ENCODE measurements around the gene ZYX. TPM values are rescaled to one million over a fixed set of nuclear protein-coding genes. Genes with fewer than 3 reads are reported as not detected.

The ZYX gene
- total and polyA plus RNA-seq, 7 experiments from 2014 or later: 54.2 to 264 (median 122) TPM

DNA sequence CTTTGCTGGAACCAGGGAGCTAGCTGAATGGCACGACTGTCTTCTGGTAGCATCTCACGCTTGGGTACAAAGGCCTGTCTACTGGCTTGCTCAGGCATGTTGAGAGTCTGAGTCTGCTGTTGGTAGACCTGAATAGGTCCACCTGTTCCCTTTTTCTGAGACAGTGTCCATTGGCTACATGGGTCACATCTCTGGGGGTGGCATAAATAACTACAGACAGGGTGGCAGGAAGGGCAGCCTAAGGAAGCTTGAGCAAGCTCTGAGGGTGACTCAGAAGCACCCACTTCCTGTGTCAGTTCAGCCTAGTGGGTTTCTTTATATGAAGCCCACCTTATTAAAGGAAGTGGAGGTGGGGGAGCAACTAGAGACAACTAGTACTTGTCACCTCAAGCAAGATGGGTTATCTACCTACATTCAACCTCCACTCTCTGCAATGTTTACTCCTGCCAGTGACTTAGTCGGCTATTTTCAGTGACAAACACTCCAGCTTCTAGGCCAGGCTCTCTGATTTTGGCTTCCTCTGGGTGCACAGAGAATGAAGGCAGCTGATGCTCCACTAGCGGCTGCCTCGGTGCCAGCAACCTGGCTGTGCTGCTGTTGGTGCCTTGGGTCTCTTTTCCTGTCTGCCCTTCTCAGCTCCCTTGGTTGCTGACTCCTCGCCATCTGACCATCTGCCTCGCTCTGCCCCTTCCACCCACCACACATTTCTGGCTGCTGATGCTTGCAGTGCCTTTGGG is 5.7 kb upstream of the ZYX start:
- POLR2A ChIA-PET: interaction anchor here (0.6 to 15.0 kb wide), 12 partner anchors 9 to 536 kb away, joined by 3 to 223 read pairs (median 6); partner anchors contain the start of genes CASP2, EPHA1, FAM131B and GSTK1
- H3K4me3 Mint-ChIP-seq: peak overlapping the region; percentile 22 to 61 (median 54)
- H3K4me3 ChIP-seq (ENCODE audit: low read length): peak overlapping the region; percentile 24
- H3K27ac ChIP-seq (ENCODE audit: low read depth, low read length): peak overlapping the region; percentile 60
- ATAC-seq: peak; percentile 71
- peaks cover 59 to 85% (median 80%) of the 10 kb centered on the region in 7 donors for H3K4me1 Mint-ChIP-seq
- CTCF ChIA-PET: interaction anchor here (0.5 to 2.8 kb wide), 12 partner anchors 9 to 626 kb away, joined by 3 to 11 read pairs (median 4); partner anchors contain the start of genes EPHA1 and GSTK1
- peak overlapping the region; percentile 69 to 95 (median 90) for H3K27ac Mint-ChIP-seq
- peaks cover 56 to 69% of the 10 kb centered on the region in 2 donors for H3K4me1 ChIP-seq (ENCODE audit: control insufficient read depth in 2 of 2, insufficient read depth in 2 of 2, low read length in 2 of 2)
- H3K36me3 ChIP-seq (ENCODE audit: control insufficient read depth in 2 of 3, insufficient read depth in 3 of 3, low read length in 3 of 3): peaks cover 0 to 3% (median 0%) of the 10 kb centered on the region in 3 experiments
- H3K36me3 Mint-ChIP-seq: peaks cover 0 to 3% (median 0%) of the 10 kb centered on the region in 5 donors
- H3K27me3 ChIP-seq (ENCODE audit: control insufficient read depth in 2 of 2, insufficient read depth in 2 of 2, low read length in 2 of 2): no peaks in the 10 kb centered on the region
- no peaks in the 10 kb centered on the region for H3K9me3 Mint-ChIP-seq
- intact Hi-C loops (cut with micrococcal nuclease): loop anchor here in 1 of 2 donors (1.0 kb wide), 2 partner anchors 13 to 135 kb away; partner anchors contain the start of gene FAM131B
- peak in 7 of 9 donors; percentile 22 to 52 (median 46) for DNase-seq
- no peaks in the 10 kb centered on the region for H3K9me3 ChIP-seq (ENCODE audit: control insufficient read depth in 2 of 3, low read length in 3 of 3)
- H3K27me3 Mint-ChIP-seq: peaks cover 0 to 4% (median 0%) of the 10 kb centered on the region in 5 donors

DNA sequence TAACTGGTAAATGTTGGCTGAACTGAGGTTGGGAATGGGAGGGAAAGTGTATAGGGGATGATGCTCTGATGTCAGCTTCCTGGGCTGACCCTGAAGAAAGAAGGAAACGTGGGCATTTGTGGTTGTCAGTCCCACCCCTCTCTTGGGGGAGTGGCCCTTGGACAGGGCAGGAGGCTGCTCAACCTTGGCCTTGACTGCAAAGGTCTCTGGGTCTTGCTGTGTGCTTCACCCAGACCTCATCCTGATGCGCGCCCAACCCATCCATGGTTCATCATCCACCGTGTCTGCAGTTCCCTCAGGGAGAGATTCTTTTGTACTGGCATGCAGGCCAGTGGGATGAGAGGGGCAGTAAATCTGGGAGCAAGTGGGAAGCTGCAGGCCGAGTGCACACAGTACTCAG is 4.7 kb upstream of the ZYX start:
- intact Hi-C loops (cut with micrococcal nuclease): no loop called here

DNA sequence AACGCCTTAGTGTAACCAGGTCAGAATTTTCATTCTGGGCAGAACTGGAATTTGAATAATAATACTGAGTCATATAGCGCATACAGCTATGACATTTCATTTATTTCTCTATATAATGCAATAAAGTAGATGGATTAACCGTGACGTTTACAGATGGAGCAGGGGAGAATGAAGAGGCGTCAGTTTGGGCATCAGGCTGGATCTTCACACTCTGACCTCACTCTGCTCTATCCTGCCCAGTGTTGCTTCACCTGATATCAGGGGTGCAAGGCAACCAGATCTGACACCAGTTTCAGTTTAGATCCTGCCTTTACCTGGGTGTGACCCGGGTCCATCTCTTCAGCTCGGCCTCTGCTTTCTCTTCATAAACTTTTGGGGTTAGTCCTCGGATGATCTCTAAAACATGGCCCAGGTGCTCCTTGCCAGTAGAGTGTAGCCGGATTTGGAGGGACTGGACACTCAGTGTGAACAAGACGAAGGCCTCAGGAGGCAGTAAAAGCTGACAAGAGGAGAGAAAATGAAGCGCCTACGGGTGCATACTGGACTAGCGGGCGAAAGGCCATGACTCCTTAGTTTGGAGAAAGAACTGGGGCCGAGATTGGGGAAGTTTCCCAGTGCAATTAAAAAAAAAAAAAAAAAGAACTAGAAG is 1.4 kb upstream of the ZYX start:
- Histone ChIP-seq H3K36me3 (ENCODE audit: control insufficient read depth in 2 of 3, insufficient read depth in 3 of 3, low read length in 3 of 3) (peaks cover 0 to 8% (median 0%) of the 10 kb centered on the region in 3 experiments), H3K9me3 (ENCODE audit: control insufficient read depth in 2 of 3, low read length in 3 of 3) (no peaks in the 10 kb centered on the region), H3K27me3 (ENCODE audit: control insufficient read depth in 2 of 2, insufficient read depth in 2 of 2, low read length in 2 of 2) (no peaks in the 10 kb centered on the region), H3K4me3 (ENCODE audit: low read length) (peak overlapping the region; percentile 92), H3K4me1 (ENCODE audit: control insufficient read depth in 2 of 2, insufficient read depth in 2 of 2, low read length in 2 of 2) (peaks cover 58 to 71% of the 10 kb centered on the region in 2 donors), H3K27ac (ENCODE audit: low read depth, low read length) (peak overlapping the region; percentile 91)
- no peaks in the 10 kb centered on the region for H3K27me3 Mint-ChIP-seq
- H3K4me1 Mint-ChIP-seq: peaks cover 40 to 51% (median 47%) of the 10 kb centered on the region in 7 donors
- POLR2A ChIA-PET: interaction anchor here (0.6 to 15.0 kb wide), 18 partner anchors 8 to 594 kb away, joined by 3 to 223 read pairs (median 4); partner anchors contain the start of genes CASP2 and EPHA1
- peak overlapping the region in 9 of 10 donors; percentile 84 to 96 (median 91) for H3K4me3 Mint-ChIP-seq
- CTCF ChIA-PET: interaction anchor here (0.6 to 3.9 kb wide), 17 partner anchors 10 to 973 kb away, joined by 3 to 38 read pairs (median 4); partner anchors contain the start of gene EPHA1
- ATAC-seq: no peak
- DNase-seq: peak in 2 of 9 donors; percentile 20 to 28
- H3K36me3 Mint-ChIP-seq: peaks cover 0 to 4% (median 0%) of the 10 kb centered on the region in 5 donors
- H3K9me3 Mint-ChIP-seq: no peaks in the 10 kb centered on the region
- intact Hi-C loops (cut with micrococcal nuclease): loop anchor here (1.0 to 10.0 kb wide), 14 partner anchors 7 to 1455 kb away; partner anchors contain the start of genes CASP2 (in 1 of the 2), FAM131B (in 1 of the 2), GSTK1 (in 1 of the 2) and TPK1 (in 1 of the 2)
- H3K27ac Mint-ChIP-seq: peak overlapping the region; percentile 90 to 96 (median 93)

More for the DNA sequence above, 4.7 kb upstream of the ZYX start:
- DNase-seq (no peak), ATAC-seq (no peak)
- Mint-ChIP-seq H3K36me3 (peaks cover 0 to 3% (median 0%) of the 10 kb centered on the region in 5 donors), H3K4me1 (peaks cover 59 to 78% (median 74%) of the 10 kb centered on the region in 7 donors), H3K4me3 (peak overlapping the region in 1 of 10 donors; percentile 7), H3K27me3 (no peaks in the 10 kb centered on the region), H3K27ac (peak overlapping the region in 7 of 9 donors; percentile 77 to 95 (median 92)), H3K9me3 (no peaks in the 10 kb centered on the region)
- Histone ChIP-seq H3K9me3 (ENCODE audit: control insufficient read depth in 2 of 3, low read length in 3 of 3) (no peaks in the 10 kb centered on the region), H3K27me3 (ENCODE audit: control insufficient read depth in 2 of 2, insufficient read depth in 2 of 2, low read length in 2 of 2) (no peaks in the 10 kb centered on the region), H3K27ac (ENCODE audit: low read depth, low read length) (peak overlapping the region; percentile 60), H3K4me3 (ENCODE audit: low read length) (no peak overlapping the region), H3K4me1 (ENCODE audit: control insufficient read depth in 2 of 2, insufficient read depth in 2 of 2, low read length in 2 of 2) (peaks cover 56 to 68% of the 10 kb centered on the region in 2 donors), H3K36me3 (ENCODE audit: control insufficient read depth in 2 of 3, insufficient read depth in 3 of 3, low read length in 3 of 3) (peaks cover 0 to 8% (median 0%) of the 10 kb centered on the region in 3 experiments)
- ChIA-PET CTCF (interaction anchor here (1.3 to 2.8 kb wide), 3 partner anchors 39 to 136 kb away, joined by 5 to 10 read pairs (median 8); partner anchors contain the start of gene GSTK1), POLR2A (interaction anchor here (0.6 to 15.0 kb wide), 4 partner anchors 16 to 537 kb away, joined by 3 to 223 read pairs (median 6); partner anchors contain the start of gene EPHA1)

DNA sequence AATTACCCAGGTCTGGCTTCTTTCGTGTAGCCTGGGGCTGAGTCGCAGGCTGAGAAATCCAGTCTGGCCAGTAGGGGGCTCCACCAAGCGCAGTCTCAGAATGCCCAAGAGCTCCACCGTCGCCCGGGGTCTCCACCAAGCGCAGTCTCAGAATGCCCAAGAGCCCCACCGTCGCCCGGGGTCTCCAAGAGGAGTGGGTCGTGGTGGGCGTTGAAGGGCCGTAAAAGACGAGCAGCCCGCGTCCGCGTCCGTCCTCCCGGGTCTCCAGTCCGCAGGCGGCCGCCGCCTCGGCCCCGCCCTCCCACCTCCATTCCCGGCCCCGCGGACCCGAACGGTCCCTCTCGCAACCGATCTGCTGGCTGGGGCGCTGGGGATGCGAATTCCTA is 892 bp upstream of the ZYX start:
- peaks cover 0 to 8% (median 0%) of the 10 kb centered on the region in 3 experiments for H3K36me3 ChIP-seq (ENCODE audit: control insufficient read depth in 2 of 3, insufficient read depth in 3 of 3, low read length in 3 of 3)
- Mint-ChIP-seq H3K4me1 (peaks cover 35 to 46% (median 42%) of the 10 kb centered on the region in 7 donors), H3K9me3 (no peaks in the 10 kb centered on the region), H3K27me3 (no peaks in the 10 kb centered on the region), H3K4me3 (peak overlapping the region in 9 of 10 donors; percentile 84 to 96 (median 91)), H3K27ac (peak overlapping the region; percentile 90 to 96 (median 93)), H3K36me3 (peaks cover 0 to 4% (median 0%) of the 10 kb centered on the region in 5 donors)
- intact Hi-C loops (cut with micrococcal nuclease): loop anchor here (1.0 to 10.0 kb wide), 14 partner anchors 8 to 1455 kb away; partner anchors contain the start of genes CASP2 (in 1 of the 2), FAM131B (in 1 of the 2), GSTK1 (in 1 of the 2) and TPK1 (in 1 of the 2)
- CTCF ChIA-PET: interaction anchor here (0.6 to 3.9 kb wide), 18 partner anchors 8 to 973 kb away, joined by 3 to 38 read pairs (median 4); partner anchors contain the start of gene EPHA1
- peak overlapping the region; percentile 92 for H3K4me3 ChIP-seq (ENCODE audit: low read length)
- DNase-seq: peak; percentile 76 to 90 (median 84)
- no peaks in the 10 kb centered on the region for H3K9me3 ChIP-seq (ENCODE audit: control insufficient read depth in 2 of 3, low read length in 3 of 3)
- peaks cover 58 to 70% of the 10 kb centered on the region in 2 donors for H3K4me1 ChIP-seq (ENCODE audit: control insufficient read depth in 2 of 2, insufficient read depth in 2 of 2, low read length in 2 of 2)
- no peaks in the 10 kb centered on the region for H3K27me3 ChIP-seq (ENCODE audit: control insufficient read depth in 2 of 2, insufficient read depth in 2 of 2, low read length in 2 of 2)
- peak overlapping the region; percentile 91 for H3K27ac ChIP-seq (ENCODE audit: low read depth, low read length)
- ATAC-seq: peak; percentile 73
- POLR2A ChIA-PET: interaction anchor here (0.6 to 15.0 kb wide), 18 partner anchors 8 to 597 kb away, joined by 3 to 223 read pairs (median 4); partner anchors contain the start of genes CASP2 and EPHA1

DNA sequence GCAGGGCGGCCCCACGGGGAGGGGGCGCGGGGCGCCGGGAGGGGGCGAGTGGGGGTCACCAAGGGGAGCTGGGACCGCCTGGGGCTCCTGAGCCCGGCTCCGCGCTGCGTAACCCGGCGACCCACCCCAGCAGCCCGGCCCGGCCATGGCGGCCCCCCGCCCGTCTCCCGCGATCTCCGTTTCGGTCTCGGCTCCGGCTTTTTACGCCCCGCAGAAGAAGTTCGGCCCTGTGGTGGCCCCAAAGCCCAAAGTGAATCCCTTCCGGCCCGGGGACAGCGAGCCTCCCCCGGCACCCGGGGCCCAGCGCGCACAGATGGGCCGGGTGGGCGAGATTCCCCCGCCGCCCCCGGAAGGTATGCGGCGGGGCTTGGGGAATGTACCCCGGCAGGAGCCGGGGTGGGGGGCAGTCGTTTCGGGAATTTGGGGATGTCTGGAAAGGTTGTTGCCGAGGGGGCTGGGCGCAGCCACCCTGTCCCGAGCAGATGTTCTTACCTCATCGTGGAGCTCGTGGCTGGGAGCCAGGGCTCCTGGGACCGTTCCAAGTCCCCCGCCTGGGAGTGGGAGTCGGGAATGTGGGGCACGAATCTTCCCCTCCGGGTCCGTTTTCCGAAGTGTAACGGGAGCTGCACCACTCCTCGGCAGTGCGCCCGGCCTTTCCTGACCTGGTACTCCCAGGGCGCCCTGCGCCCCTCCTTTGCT is 431 bp downstream of the ZYX start:
- peaks cover 25 to 32% (median 29%) of the 10 kb centered on the region in 7 donors for H3K4me1 Mint-ChIP-seq
- H3K9me3 Mint-ChIP-seq: no peaks in the 10 kb centered on the region
- ATAC-seq: no peak
- ChIA-PET POLR2A (interaction anchor here (0.5 to 15.0 kb wide), 10 partner anchors 10 to 141 kb away, joined by 3 to 223 read pairs (median 4); partner anchors contain the start of genes CASP2 and EPHA1), CTCF (interaction anchor here (1.3 kb wide), 1 partner anchor 26 kb away, joined by 3 read pairs; no protein-coding TSS in a partner anchor)
- Histone ChIP-seq H3K4me3 (ENCODE audit: low read length) (peak overlapping the region; percentile 92), H3K36me3 (ENCODE audit: control insufficient read depth in 2 of 3, insufficient read depth in 3 of 3, low read length in 3 of 3) (peaks cover 0 to 8% (median 0%) of the 10 kb centered on the region in 3 experiments), H3K4me1 (ENCODE audit: control insufficient read depth in 2 of 2, insufficient read depth in 2 of 2, low read length in 2 of 2) (peaks cover 58 to 70% of the 10 kb centered on the region in 2 donors), H3K9me3 (ENCODE audit: control insufficient read depth in 2 of 3, low read length in 3 of 3) (no peaks in the 10 kb centered on the region), H3K27ac (ENCODE audit: low read depth, low read length) (peak overlapping the region; percentile 91), H3K27me3 (ENCODE audit: control insufficient read depth in 2 of 2, insufficient read depth in 2 of 2, low read length in 2 of 2) (no peaks in the 10 kb centered on the region)
- intact Hi-C loops (cut with micrococcal nuclease): loop anchor here (1.0 to 10.0 kb wide), 8 partner anchors 19 to 1453 kb away; partner anchors contain the start of genes CASP2 (in 1 of the 2), FAM131B (in 1 of the 2) and TPK1 (in 1 of the 2)
- H3K4me3 Mint-ChIP-seq: peak overlapping the region in 4 of 10 donors; percentile 36 to 80 (median 67)
- H3K36me3 Mint-ChIP-seq: peaks cover 0 to 4% (median 0%) of the 10 kb centered on the region in 5 donors
- no peaks in the 10 kb centered on the region for H3K27me3 Mint-ChIP-seq
- peak overlapping the region in 4 of 9 donors; percentile 30 to 78 (median 39) for H3K27ac Mint-ChIP-seq
- DNase-seq: no peak

Data from naive thymus-derived CD4-positive, alpha-beta T cell (primary cell).